Smooth muscle cell of the brain vasculature (primary cell): ENCODE data around the gene ISOC1.

Experiments used
- DNase-seq: peaks from one replicate; pipeline ENCODE4 v3.0.0-alpha.2; 2012; ENCODE audit warnings: low read depth, low spot score

Gene ISOC1

GRCh38 chr5:129094087-129094923 is at the start of gene ISOC1:
ISOC1 (plus strand) TSS chr5:129094749; CDS start chr5:129094767, 18 bp downstream.
- DNase-seq = peak; percentile 67

DNA sequence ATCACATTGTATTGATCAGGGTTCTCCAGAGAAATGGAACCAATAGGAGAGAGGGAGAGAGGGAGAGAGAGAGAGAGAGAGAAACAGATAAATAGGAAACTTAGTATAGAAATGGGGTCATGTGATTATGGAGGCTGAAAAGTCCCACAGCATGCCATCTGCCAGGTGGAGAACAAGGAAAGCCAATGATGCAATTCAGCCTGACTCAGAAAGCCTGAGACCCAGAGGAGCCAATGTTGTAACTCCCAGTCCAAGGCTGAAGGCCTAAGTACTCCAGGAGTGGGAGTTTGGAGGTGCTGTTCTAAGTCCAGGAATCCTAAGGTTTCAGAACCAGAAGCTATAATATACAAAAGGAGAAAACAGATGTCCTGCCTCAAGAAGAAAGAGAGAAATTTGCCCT is 48.4 kb upstream of the ISOC1 start:
- no peak for DNase-seq

- no peak for DNase-seq
These were observed 46.0 kb upstream of the ISOC1 start for GRCh38 chr5:129048509-129048908.

DNA sequence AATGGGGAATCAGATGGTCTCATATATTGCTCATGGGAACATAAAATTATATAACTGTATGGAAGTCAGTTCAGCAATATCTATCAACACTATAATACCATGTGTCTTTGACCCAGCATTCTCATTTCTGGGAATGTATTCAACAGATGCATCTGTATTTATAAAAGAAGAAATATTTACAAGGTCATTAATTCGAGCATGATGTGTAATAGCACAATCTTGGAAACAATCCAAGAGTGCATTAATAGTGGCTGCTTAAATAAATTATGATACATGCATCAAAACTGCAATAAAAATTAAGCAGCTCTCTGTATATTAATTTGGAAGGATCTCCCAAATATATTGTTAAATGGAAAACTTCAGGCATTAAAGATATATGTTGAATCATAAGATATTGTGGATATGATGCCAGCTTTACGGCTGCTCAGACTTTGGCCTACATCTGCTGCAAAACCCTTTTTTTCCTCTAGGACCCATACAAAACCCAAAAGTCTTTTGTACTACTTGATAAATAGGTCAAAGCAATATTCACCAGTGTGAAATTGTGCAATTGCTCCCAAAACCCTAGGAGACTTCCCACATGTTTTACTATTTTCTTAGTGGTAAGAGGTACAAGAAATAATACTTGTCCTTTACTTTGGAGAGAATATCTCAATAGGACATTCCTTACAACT is 45.3 kb upstream of the ISOC1 start:
- DNase-seq = no peak

- DNase-seq = no peak
These were observed 43.3 kb upstream of the ISOC1 start for GRCh38 chr5:129051283-129051682.

- no peak for DNase-seq
These were observed 41.1 kb upstream of the ISOC1 start for GRCh38 chr5:129053438-129053837.

DNA sequence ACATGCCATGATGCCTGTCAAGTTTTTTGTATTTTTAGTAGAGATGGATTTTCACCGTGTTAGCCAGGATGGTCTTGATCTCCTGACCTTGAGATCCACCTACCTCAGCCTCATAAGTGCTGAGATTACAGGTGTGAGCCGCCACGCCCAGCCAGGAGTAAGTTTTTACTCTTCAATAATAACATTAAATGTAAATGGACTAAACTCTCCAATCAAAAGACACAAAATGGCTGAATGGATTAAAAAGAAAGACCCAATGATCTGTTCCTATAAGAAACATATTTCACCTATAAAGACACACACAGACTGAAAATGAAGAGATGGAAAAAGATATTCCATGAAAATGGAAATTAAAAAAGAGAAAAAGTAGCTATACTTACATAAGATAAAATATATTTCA is 37.2 kb upstream of the ISOC1 start:
- no peak for DNase-seq

GRCh38 chr5:129061849-129062248 is 32.7 kb upstream of the ISOC1 start:
- no peak for DNase-seq

- DNase-seq = no peak
These were observed 31.0 kb upstream of the ISOC1 start for GRCh38 chr5:129063483-129064113.

GRCh38 chr5:129065721-129066120 is 28.8 kb upstream of the ISOC1 start:
- DNase-seq = no peak

- DNase-seq = no peak
These were observed 26.8 kb upstream of the ISOC1 start for GRCh38 chr5:129067745-129068144.

DNA sequence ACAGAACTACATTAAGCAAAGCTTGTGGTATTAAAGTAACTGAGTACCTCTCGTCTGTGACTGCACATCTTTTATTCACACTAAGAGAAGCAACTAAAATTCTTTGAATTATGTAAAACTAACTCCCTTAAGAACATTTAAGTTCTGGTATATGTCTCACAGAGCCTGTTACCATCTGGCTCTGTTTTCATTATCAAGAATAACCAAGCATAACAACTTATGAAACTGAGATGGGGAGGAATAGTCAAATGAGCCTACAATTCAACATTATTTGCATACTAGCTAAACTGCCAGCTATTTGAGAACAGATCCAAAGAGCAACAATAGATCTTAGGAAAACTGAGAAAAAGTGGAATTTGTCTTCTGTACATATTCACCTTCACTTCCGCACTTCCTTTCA is 25.3 kb upstream of the ISOC1 start:
- no peak for DNase-seq

DNA sequence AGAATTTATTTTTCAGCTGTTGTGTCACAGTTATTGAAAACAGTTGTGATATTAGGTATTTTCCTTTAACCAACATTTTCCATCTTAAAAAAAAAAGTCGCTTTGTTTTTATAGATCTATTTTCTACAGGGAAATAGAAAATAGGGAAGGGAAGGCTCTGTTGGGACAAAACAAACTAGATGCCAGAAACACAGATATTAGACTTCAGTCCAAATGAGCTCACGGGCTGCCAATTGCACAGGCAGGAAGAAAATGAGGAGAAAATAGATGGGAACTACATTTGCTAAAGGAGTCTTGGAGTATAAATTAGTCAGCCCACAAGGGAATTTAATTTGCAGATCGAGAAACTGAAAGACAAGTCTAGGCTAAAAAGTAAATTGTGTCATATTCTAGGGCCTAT is 21.4 kb upstream of the ISOC1 start:
- DNase-seq = no peak

DNA sequence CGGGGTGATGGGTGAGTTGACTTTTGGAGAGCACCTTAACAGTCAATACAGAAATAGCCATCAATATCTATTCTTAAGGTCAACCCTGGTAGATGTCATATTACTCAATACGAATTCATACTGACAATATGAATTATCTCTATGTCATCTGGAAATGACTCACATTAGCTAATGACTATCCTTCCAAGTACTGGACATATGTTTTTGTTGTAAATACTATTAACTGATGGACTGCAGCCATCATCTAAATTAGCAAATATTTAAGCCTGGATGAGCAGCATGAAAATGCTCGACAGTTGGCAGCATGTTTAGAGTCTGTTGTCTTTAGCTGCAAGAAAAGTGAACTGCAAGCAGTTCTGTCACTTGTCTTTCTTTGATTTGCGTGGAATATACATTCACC is 19.6 kb upstream of the ISOC1 start:
- DNase-seq = no peak

GRCh38 chr5:129077433-129078075 is 17.0 kb upstream of the ISOC1 start:
- no peak for DNase-seq

DNA sequence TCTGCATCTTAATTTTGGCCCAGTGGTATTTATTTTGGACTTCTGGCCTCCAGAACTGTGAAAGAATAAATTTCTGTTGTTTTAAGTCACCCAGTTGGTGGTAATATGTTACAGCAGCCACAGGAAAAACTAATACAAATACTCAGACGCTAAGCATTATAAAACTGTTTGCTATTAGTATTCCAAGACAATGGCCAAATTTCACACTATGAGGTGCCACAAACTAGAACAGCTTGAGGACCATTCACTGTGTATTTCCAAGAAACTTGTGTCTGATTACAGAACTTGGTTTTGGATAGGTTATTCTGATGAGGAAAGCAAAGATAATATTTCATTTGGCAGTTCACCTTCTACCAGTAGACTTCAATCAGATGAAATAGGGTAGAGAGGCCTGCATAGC is 16.3 kb upstream of the ISOC1 start:
- DNase-seq = no peak

GRCh38 chr5:129078660-129079059 is 15.9 kb upstream of the ISOC1 start:
- no peak for DNase-seq

GRCh38 chr5:129079496-129079895 is 15.1 kb upstream of the ISOC1 start:
- no peak for DNase-seq

DNA sequence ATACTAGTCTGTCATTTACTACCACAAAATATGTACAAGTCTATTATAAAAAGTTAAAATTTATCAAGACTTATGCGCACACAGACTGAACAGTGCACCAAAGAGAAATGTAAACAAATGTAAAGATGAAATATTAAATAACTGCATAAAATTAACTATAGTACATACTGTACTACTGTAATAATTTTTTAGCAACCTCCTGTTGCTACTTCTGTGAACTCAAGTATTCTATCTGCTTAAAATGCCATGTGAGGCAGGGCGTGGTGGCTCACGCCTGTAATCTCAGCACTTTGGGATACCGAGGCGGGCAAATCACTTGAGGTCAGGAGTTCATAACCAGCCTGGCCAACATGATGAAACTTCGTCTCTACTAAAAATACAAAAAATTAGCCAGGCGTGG is 13.8 kb upstream of the ISOC1 start:
- DNase-seq = no peak

GRCh38 chr5:129082225-129083136 is 12.1 kb upstream of the ISOC1 start:
- DNase-seq = no peak
